Calu3 (cell line): ENCODE data around the gene CASP1. TPM values are rescaled to one million over a fixed set of nuclear protein-coding genes. Genes with fewer than 3 reads are reported as not detected.
"Not testable (repeated sequence)": the region's sequence is repeated elsewhere in the genome, so short reads cannot be mapped to it uniquely, and the experiment has no call there.

Experiments
- BruUV-seq: library from RNA; stranded (reverse); fragments of 400-500 nt; replicated peaks from 2 replicates; lab custom pipeline; 2021; lab: Mats Ljungman, UMichigan
- CTCF ChIA-PET: fragments of 300-600 bp; sonication (Branson Sonifier 250); formaldehyde crosslinking; loops from one replicate; lab custom pipeline; 2022; ENCODE audit warnings: antibody characterized with exemption; lab: Charles Lee
- DNase-seq: peaks from one replicate; pipeline ENCODE4 v3.0.0; 2022
- H3K27ac Mint-ChIP-seq: one replicate; pipeline ENCODE4 v1.8.0; 2022; ENCODE audit warnings: mixed read lengths; ENCODE audit not compliant: unreplicated experiment
- H3K27me3 Mint-ChIP-seq: one replicate; pipeline ENCODE4 v1.8.0; 2022; ENCODE audit warnings: mixed read lengths; ENCODE audit not compliant: unreplicated experiment
- H3K36me3 Mint-ChIP-seq: one replicate; pipeline ENCODE4 v1.8.0; 2022; ENCODE audit warnings: mild to moderate bottlenecking, moderate library complexity, mixed read lengths; ENCODE audit not compliant: insufficient read depth, unreplicated experiment
- H3K4me1 Mint-ChIP-seq: one replicate; pipeline ENCODE4 v1.8.0; 2022; ENCODE audit warnings: mild to moderate bottlenecking, low read depth, mixed read lengths; ENCODE audit not compliant: unreplicated experiment
- H3K4me3 Mint-ChIP-seq: one replicate; pipeline ENCODE4 v1.8.0; 2022; ENCODE audit warnings: mild to moderate bottlenecking, low read depth, moderate library complexity, mixed read lengths; ENCODE audit not compliant: unreplicated experiment
- H3K9me3 Mint-ChIP-seq: one replicate; pipeline ENCODE4 v1.8.0; 2022; ENCODE audit warnings: low read depth, mixed read lengths; ENCODE audit not compliant: unreplicated experiment
- CTCF ChIP-seq: fragments of 200-600 bp; IDR thresholded peaks from one replicate; pipeline ENCODE4 v1.8.0; 2022; ENCODE audit warnings: antibody characterized with exemption; ENCODE audit not compliant: unreplicated experiment
- intact Hi-C: fragments of 100-400 bp; cut with micrococcal nuclease; formaldehyde crosslinking; loops from one replicate; pipeline ENCODE4 v1.10.0; 2022; ENCODE audit not compliant: unreplicated experiment
- total RNA-seq: library from RNA; stranded (reverse); gene quantifications from 2 replicates; pipeline ENCODE4 v1.2.3, GENCODE V29; 2022

Gene CASP1
- total RNA-seq, 1 experiment from 2014 or later = 10.1 TPM

GRCh38 chr11:105074166-105074530 is 39.2 kb upstream of the CASP1 start:
- BruUV-seq = no TSS peak

DNA sequence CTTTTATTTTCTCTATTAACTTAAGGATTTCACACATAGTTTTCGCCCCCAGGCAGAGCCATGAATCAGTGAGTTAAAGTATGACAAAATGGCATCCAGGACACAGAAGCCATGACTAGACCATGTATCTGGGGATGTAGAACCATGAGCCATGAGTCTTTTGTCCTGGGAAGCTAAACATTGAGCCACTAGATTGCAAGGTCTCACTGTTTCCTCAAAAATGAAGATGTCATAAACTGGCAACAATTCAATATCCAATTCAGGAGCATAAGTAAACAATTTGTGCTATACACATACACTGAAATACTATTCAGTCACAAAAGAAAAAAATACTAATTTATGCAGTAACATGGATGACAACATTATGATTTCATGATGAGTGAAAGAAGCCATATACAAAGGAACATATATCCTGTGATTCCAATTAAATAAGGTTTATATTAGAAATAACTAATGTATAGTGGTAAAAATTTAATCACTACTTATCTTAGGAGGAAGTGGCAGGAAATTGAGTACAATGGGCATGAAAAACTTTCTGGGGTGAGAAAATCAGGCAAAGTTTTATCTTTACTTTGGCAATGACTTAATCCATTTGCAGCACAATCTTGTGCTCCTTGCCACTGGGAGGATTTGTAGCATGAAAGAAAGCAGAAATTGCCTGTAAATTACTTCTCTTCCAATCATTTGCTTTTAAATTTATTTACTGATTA is 38.7 kb upstream of the CASP1 start:
- no peaks in the 10 kb centered on the region for H3K27me3 Mint-ChIP-seq

More at GRCh38 chr11:105074166-105074530, 39.2 kb upstream of the CASP1 start:
- no peaks in the 10 kb centered on the region for H3K9me3 Mint-ChIP-seq
- H3K27ac Mint-ChIP-seq = no peak overlapping the region
- CTCF ChIA-PET = no interaction called here
- no peak for DNase-seq
- intact Hi-C loops = no loop called here
- H3K4me1 Mint-ChIP-seq = no peaks in the 10 kb centered on the region
- no peak for TF ChIP-seq CTCF
- no peaks in the 10 kb centered on the region for H3K36me3 Mint-ChIP-seq
- H3K27me3 Mint-ChIP-seq = no peaks in the 10 kb centered on the region
- H3K4me3 Mint-ChIP-seq = no peak overlapping the region

DNA sequence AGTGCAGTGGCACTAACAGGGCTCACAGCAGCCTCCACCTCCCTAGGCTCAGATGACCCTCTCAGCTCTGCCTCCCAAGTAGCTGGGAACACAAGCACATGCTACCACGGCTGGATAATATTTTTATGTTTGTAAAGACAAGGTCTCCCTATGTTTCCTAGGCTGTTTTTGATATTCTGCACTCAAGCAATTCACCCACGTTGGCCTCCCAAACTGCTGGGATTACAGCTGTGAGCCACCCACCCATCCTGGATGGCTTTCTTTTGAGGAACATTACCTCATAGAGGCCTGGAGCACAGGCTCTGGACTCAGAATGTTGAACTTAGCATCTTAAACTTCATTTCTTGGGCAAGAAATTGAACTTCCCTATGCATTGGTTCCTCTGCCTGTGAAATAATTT is 37.1 kb upstream of the CASP1 start:
- BruUV-seq, H3K27ac Mint-ChIP-seq, H3K9me3 Mint-ChIP-seq, H3K4me3 Mint-ChIP-seq, DNase-seq, H3K4me1 Mint-ChIP-seq, H3K36me3 Mint-ChIP-seq, CTCF ChIA-PET, intact Hi-C loops, H3K27me3 Mint-ChIP-seq: not testable (repeated sequence)

More for the DNA sequence above, 38.7 kb upstream of the CASP1 start:
- no peak for DNase-seq
- no peak overlapping the region for H3K27ac Mint-ChIP-seq
- H3K36me3 Mint-ChIP-seq = no peaks in the 10 kb centered on the region
- intact Hi-C loops = no loop called here
- no TSS peak for BruUV-seq
- H3K9me3 Mint-ChIP-seq = no peaks in the 10 kb centered on the region
- no peak for TF ChIP-seq CTCF
- CTCF ChIA-PET = no interaction called here
- no peaks in the 10 kb centered on the region for H3K4me1 Mint-ChIP-seq
- H3K4me3 Mint-ChIP-seq = no peak overlapping the region

DNA sequence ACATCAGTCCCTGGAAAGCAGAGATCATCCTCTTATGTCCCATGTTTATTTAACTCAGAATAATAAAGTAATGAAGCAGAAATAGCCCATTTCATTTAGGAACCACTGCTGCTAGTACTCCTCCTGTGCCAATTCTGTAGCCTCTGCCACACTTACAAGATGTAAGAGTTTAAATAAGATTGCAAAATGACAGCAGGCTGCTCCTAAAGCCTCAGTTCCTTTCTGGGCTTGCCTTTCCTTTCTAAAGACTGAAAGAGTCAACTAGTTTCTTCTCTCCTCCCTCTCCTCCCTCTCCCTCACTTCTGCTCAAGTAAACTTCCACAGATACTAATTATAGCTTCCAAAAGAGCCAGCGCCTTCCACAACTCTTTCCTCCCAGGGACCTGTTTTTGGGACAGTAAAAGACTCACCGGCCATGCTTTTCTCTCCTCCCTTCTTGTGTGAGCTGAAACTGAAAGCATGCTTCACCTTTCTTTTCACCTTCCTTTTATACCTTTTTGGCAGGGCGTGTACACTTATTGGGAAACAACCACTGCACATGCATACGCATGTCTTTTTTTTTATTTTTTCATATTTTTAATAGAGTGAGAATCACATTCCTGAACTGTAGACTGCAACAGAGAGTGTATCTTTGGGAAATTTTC is 36.3 kb upstream of the CASP1 start:
- no peak for TF ChIP-seq CTCF
- no peaks in the 10 kb centered on the region for H3K4me1 Mint-ChIP-seq
- CTCF ChIA-PET = no interaction called here
- H3K36me3 Mint-ChIP-seq = no peaks in the 10 kb centered on the region
- no peaks in the 10 kb centered on the region for H3K9me3 Mint-ChIP-seq
- no peaks in the 10 kb centered on the region for H3K27me3 Mint-ChIP-seq
- H3K27ac Mint-ChIP-seq = no peak overlapping the region
- DNase-seq = no peak
- BruUV-seq = no TSS peak
- H3K4me3 Mint-ChIP-seq = no peak overlapping the region
- intact Hi-C loops = no loop called here

GRCh38 chr11:105070306-105070705 is 35.4 kb upstream of the CASP1 start:
- CTCF ChIA-PET = no interaction called here
- Mint-ChIP-seq H3K36me3 (no peaks in the 10 kb centered on the region), H3K27me3 (no peaks in the 10 kb centered on the region), H3K9me3 (no peaks in the 10 kb centered on the region), H3K4me3 (no peak overlapping the region), H3K4me1 (no peaks in the 10 kb centered on the region), H3K27ac (no peak overlapping the region)
- no TSS peak for BruUV-seq
- DNase-seq = no peak
- intact Hi-C loops = no loop called here
- TF ChIP-seq CTCF = no peak

GRCh38 chr11:105069749-105070148 is 34.8 kb upstream of the CASP1 start:
- intact Hi-C loops, H3K4me1 Mint-ChIP-seq, DNase-seq, H3K36me3 Mint-ChIP-seq, H3K9me3 Mint-ChIP-seq, H3K27me3 Mint-ChIP-seq, H3K4me3 Mint-ChIP-seq, CTCF ChIA-PET, BruUV-seq, H3K27ac Mint-ChIP-seq: not testable (repeated sequence)
